Endothelial cell of umbilical vein (primary cell): Measurements from ENCODE around the gene BLTP1. TPM values are rescaled to one million over a fixed set of nuclear protein-coding genes. Genes with fewer than 3 reads are reported as not detected.

Source experiments
- BruUV-seq: library from RNA; stranded (reverse); fragments of 400-500 nt; replicated peaks from 2 replicates; lab custom pipeline; 2021; lab: Mats Ljungman, UMichigan
- CTCF ChIA-PET: fragments of 300-600, 350-600 bp; sonication (Branson Sonifier 250); formaldehyde crosslinking; loops from one replicate; lab custom pipeline; 2021; ENCODE audit warnings: antibody characterized with exemption, inconsistent platforms; lab: Charles Lee
- POLR2A ChIA-PET: fragments of 300-600, 350-600 bp; sonication (Branson Sonifier 250); formaldehyde crosslinking; loops from one replicate; lab custom pipeline; 2021; ENCODE audit warnings: antibody characterized with exemption, inconsistent platforms; lab: Charles Lee
- DNase-seq: peaks from one replicate; pipeline ENCODE4 v3.0.0-alpha.2; 2011; ENCODE audit warnings: low read depth, low spot score
- FAIRE-seq: peaks from 2 replicates; lab custom pipeline; 2011; peaks lifted over from hg19 to GRCh38; lab: Jason Lieb, UNC
- H2AFZ ChIP-seq: 2 replicates; pipeline ENCODE4 v1.6.0; 2012; ENCODE audit warnings: low read depth, low read length, control low read depth, inconsistent platforms
- H3K27ac ChIP-seq: 2 replicates; pipeline ENCODE4 v1.5.1; 2011; ENCODE audit warnings: low read depth, mild to moderate bottlenecking, control low read depth, low read length, moderate library complexity; ENCODE audit not compliant: insufficient read depth
- H3K27me3 ChIP-seq, 2 experiments: 2 replicates each; pipeline versions ENCODE4 v1.6.0 to v1.6.1; 2011; ENCODE audit warnings: low read length in 2 of 2, mixed read lengths in 1 of 2; ENCODE audit not compliant: control insufficient read depth in 2 of 2, insufficient read depth in 2 of 2
- H3K36me3 ChIP-seq, 2 experiments: 2 replicates in 1 of 2; 3 replicates in 1 of 2; pipeline ENCODE4 v1.5.1; 2011; ENCODE audit warnings: low read length in 2 of 2, mild to moderate bottlenecking in 1 of 2, moderate library complexity in 1 of 2; ENCODE audit not compliant: control insufficient read depth in 2 of 2, insufficient read depth in 2 of 2; ENCODE audit errors: extremely low read depth in 1 of 2
- H3K4me1 ChIP-seq: 3 replicates; pipeline ENCODE4 v1.5.1; 2011; ENCODE audit warnings: mild to moderate bottlenecking, low read length; ENCODE audit not compliant: control insufficient read depth, insufficient read depth; ENCODE audit errors: extremely low read depth
- H3K4me2 ChIP-seq: 2 replicates; pipeline ENCODE4 v1.6.1; 2011; ENCODE audit warnings: low read length, control low read depth, mixed read lengths; ENCODE audit not compliant: insufficient read depth
- H3K4me3 ChIP-seq, 3 experiments: fragments of 200-600 bp in 1 of 3; sonication (generic), shearing (Covaris generic) in 1 of 3; replicated peaks in 1 of 3; 2 replicates each; pipeline ENCODE4 v1.5.1; 2011 to 2016; ENCODE audit warnings: control low read depth in 3 of 3, low read length in 3 of 3, mild to moderate bottlenecking in 2 of 3, inconsistent platforms in 1 of 3, low read depth in 1 of 3, moderate library complexity in 1 of 3; ENCODE audit not compliant: insufficient read depth in 1 of 3
- H3K79me2 ChIP-seq: 2 replicates; pipeline ENCODE4 v1.6.0; 2012; ENCODE audit warnings: low read length, inconsistent platforms; ENCODE audit not compliant: control insufficient read depth, insufficient read depth
- H3K9ac ChIP-seq: replicated peaks from 2 replicates; pipeline ENCODE3; 2011; ENCODE audit warnings: low read length, control low read depth; ENCODE audit not compliant: insufficient read depth; ENCODE audit errors: extremely low read depth
- H3K9me1 ChIP-seq: replicated peaks from 3 replicates; pipeline ENCODE4 v1.6.0; 2011; ENCODE audit warnings: mild to moderate bottlenecking, low read length; ENCODE audit not compliant: control insufficient read depth, insufficient read depth; ENCODE audit errors: extremely low read depth
- H3K9me3 ChIP-seq: replicated peaks from 2 replicates; pipeline ENCODE4 v1.5.1; 2012; ENCODE audit warnings: low read length, inconsistent platforms; ENCODE audit not compliant: control insufficient read depth, insufficient read depth
- H4K20me1 ChIP-seq: replicated peaks from 2 replicates; pipeline ENCODE3; 2011; ENCODE audit warnings: mild to moderate bottlenecking, low read length; ENCODE audit not compliant: control insufficient read depth, insufficient read depth; ENCODE audit errors: extremely low read depth
- CTCF ChIP-seq, 2 donors: IDR thresholded peaks; 1 replicate in 1 of 2; 2 replicates in 1 of 2; pipeline ENCODE4 v1.5.1; 2011; ENCODE audit warnings: low read length in 2 of 2, mild to moderate bottlenecking in 2 of 2, moderate library complexity in 2 of 2, control low read depth in 1 of 2, inconsistent platforms in 1 of 2, low read depth in 1 of 2; ENCODE audit not compliant: insufficient read depth in 1 of 2; ENCODE audit errors: extremely low read depth in 1 of 2
- EZH2 ChIP-seq: IDR thresholded peaks from 2 replicates; pipeline ENCODE4 v1.6.1; 2012; ENCODE audit warnings: borderline replicate concordance, low read depth, mild to moderate bottlenecking, moderate library complexity, low read length, inconsistent platforms; ENCODE audit not compliant: severe bottlenecking
- FOS ChIP-seq: IDR thresholded peaks from 2 replicates; pipeline ENCODE4 v1.6.1; 2011; ENCODE audit warnings: mild to moderate bottlenecking, low read length, moderate library complexity, borderline replicate concordance; ENCODE audit not compliant: insufficient read depth
- JUN ChIP-seq: IDR thresholded peaks from 2 replicates; pipeline ENCODE4 v1.6.1; 2011; ENCODE audit warnings: borderline replicate concordance, low read depth; ENCODE audit not compliant: insufficient read length, insufficient read depth
- MAX ChIP-seq: IDR thresholded peaks from 2 replicates; pipeline ENCODE4 v1.6.1; 2011; ENCODE audit not compliant: insufficient read depth, insufficient read length
- MYC ChIP-seq: IDR thresholded peaks from one replicate; pipeline ENCODE4 v1.6.1; 2011; ENCODE audit warnings: mild to moderate bottlenecking, low read depth, low read length
- POLR2AphosphoS5 ChIP-seq: IDR thresholded peaks from 2 replicates; pipeline ENCODE4 v1.6.1; 2012; ENCODE audit warnings: low read depth, mild to moderate bottlenecking, control low read depth, low read length, moderate library complexity; ENCODE audit not compliant: insufficient read depth
- dilution Hi-C: fragments of 300-500 bp; cut with MboI; formaldehyde crosslinking; loops from one replicate; pipeline ENCODE4 v1.15.0; 2019; ENCODE audit warnings: low sequenced_read_pairs; ENCODE audit not compliant: extremely low pct_ligation_motif_present
- intact Hi-C: fragments of 100-400 bp; cut with micrococcal nuclease; formaldehyde crosslinking; loops from one replicate; pipeline ENCODE4 v1.10.0; 2022
- polyA plus RNA-seq, 4 experiments: library from polyadenylated mRNA; depleted of rRNA in 3 of 4; stranded (reverse) in 3 of 4; unstranded in 1 of 4; fragments of >200 nt; gene quantifications; 2 replicates each; pipeline versions ENCODE4 v1.2.1 to v1.2.3, GENCODE V29; 2011 to 2012; ENCODE audit warnings: missing spikeins in 1 of 4
- total RNA-seq: library from RNA; stranded (reverse); gene quantifications from 2 replicates; pipeline ENCODE4 v1.2.3, GENCODE V29; 2021

Gene BLTP1
- total and polyA plus RNA-seq, 2 donors (not counting 3 experiments of a cell fraction or from before 2014, with no cell fraction given) = 14.7 to 47.1 TPM

GRCh38 chr4:122167369-122167768 lies 15.2 kb downstream of the BLTP1 start:
- Histone ChIP-seq H3K27me3 (no peaks in the 10 kb centered on the region), H3K9me3 (no peaks in the 10 kb centered on the region), H3K9ac (no peak overlapping the region), H3K36me3 (peaks cover 0 to 2% of the 10 kb centered on the region in 2 experiments), H3K9me1 (no peaks in the 10 kb centered on the region), H3K4me1 (no peaks in the 10 kb centered on the region), H3K79me2 (peaks cover 18% of the 10 kb centered on the region), H3K4me2 (no peak overlapping the region), H3K27ac (no peak overlapping the region), H2AFZ (no peak overlapping the region), H3K4me3 (no peak overlapping the region), H4K20me1 (no peaks in the 10 kb centered on the region)
- FAIRE-seq (no peak), DNase-seq (no peak)
- no peak for TF ChIP-seq FOS
- no peak for TF ChIP-seq EZH2
- no peak for TF ChIP-seq POLR2AphosphoS5
- no peak for TF ChIP-seq JUN
- no peak for TF ChIP-seq CTCF (IDR thresholded peaks at IDR 0.05; ENCODE audit: extremely low read depth in 1 of 2, insufficient read depth in 1 of 2, low read depth in 1 of 2, low read length in 2 of 2)
- TF ChIP-seq MAX = no peak
- no peak for TF ChIP-seq MYC
- CTCF ChIA-PET = no interaction called here
- POLR2A ChIA-PET = no interaction called here
- BruUV-seq = no TSS peak
- intact Hi-C loops = no loop called here
- dilution Hi-C loops = no loop called here
